ENCODE measurements around the gene NOTCH1.
"Not testable (repeated sequence)": the region's sequence is repeated elsewhere in the genome, so short reads cannot be mapped to it uniquely, and the experiment has no call there.

Gene NOTCH1

DNA sequence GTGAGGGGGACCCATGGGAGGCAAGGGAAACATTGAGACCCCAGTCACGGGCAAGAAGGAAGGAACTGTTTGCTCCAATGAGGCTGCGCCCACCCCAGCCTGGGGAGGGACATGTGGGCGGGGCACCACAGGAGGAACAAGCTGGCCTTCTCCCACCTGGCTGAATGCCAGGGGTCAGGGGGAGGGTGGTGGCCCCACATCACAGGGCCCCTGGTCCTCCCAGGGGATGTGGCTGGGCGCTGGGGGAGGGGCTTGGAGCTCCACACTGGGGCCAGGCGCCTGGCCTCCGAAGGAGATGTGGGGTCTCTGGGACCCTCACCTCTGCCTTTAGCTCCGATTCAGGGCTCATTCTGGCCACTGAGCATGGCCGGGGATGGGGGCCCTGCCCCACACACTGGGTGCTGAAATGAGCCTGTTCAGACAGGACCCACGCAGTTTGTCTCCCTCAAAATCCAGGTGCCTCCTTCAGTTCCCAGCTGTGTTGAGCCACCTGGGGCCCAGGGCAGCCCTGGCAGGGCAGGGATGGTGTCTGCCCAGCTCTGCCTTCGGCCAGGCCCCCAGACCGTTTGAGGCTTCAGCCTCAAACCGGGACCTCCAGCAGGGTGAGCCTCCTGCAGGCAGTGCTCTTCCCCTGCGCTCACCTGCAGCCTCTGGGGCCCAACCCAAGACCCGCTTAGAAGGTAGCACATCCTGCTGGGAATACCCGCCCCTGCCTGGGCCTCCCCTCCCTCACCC lies 33.2 kb upstream of the NOTCH1 start:
- DNase-seq = no peak

GRCh38 chr9:136578626-136578914 lies 32.7 kb upstream of the NOTCH1 start:
- DNase-seq = no peak

DNA sequence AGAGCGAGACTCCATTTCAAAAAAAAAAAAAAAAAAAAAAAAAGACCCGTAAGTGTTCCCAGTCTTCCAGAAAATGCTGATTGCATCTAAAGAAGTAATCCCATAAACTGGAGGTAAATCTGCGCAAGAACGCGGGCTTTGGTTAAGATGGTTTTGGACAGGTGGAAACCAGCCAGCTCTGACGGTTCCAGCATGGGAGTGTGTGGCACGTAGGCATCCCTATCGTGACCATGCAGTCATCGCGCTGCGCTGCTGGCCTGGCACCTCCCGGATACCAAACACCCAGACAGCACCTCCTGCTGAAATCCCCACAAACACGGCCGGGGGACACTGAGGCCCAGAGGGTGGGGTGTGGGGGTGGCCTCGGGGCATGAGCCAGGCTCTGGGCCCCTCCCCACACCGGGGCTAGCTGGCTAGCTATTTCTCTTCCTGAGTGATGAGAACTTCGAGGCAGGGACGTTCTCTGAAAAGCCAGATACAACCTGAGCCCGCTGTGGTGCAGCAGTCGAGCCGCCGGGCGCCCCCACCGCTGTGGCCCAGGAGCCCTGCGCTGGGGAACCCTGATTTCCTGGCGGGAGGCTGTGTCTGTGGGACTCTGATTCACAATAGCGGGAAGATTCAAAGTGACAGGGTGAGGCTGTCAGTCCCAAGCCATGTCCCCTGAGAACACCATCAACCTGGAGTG lies 32.2 kb upstream of the NOTCH1 start:
- DNase-seq = no peak

- no peak for DNase-seq
Observed at GRCh38 chr9:136576269-136576626, 30.4 kb upstream of the NOTCH1 start.

DNA sequence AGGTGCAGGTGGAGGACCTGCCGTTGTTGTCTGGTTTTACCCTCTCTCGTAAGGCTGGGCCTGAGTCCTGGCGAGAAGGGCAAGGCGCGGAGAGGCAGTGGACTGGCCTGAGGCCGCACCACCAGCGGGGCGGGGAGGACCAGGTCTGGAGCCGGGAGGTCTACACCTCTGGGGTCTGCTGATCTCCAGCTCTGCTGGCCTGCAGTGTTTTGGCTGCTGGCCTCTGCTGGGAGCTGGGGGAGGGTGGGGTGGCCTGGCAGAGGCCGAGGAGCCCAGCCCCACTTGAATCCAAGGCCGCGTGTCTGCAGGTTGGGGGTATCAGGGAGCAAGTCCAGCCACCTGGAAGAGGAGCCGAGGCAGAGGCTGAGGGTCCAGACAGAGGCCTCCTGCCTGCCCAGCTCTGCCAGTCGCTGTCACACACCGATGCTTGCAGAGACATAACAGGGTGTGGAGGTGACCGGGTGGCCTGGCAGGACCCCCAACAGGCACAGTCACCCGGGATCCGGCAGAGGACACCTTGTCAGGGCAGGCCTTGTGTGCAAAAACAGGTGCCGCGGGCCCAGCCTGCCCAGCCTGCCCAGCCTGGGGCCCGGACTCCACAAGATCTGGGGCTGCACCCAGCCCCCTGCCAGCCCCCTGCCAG lies 29.9 kb upstream of the NOTCH1 start:
- no peak for DNase-seq

DNA sequence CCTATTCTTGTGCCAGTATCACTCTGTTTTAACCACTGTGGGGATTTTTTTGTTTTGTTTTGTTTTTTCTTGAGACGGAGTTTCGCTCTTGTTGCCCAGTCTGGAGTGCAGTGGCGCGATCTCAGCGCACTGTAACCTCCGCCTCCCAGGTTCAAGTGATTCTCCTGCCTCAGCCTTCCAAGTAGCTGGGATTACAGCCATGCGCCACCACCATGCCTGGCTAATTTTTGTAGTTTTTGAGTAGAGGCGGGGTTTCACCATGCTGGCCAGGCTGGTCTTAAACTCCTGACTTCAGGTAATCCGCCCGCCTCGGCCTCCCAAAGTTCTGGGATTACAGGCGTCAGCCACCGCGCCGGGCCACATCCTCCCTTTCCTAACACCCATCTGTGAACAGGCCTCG lies 28.8 kb upstream of the NOTCH1 start:
- not testable (repeated sequence) for DNase-seq

DNA sequence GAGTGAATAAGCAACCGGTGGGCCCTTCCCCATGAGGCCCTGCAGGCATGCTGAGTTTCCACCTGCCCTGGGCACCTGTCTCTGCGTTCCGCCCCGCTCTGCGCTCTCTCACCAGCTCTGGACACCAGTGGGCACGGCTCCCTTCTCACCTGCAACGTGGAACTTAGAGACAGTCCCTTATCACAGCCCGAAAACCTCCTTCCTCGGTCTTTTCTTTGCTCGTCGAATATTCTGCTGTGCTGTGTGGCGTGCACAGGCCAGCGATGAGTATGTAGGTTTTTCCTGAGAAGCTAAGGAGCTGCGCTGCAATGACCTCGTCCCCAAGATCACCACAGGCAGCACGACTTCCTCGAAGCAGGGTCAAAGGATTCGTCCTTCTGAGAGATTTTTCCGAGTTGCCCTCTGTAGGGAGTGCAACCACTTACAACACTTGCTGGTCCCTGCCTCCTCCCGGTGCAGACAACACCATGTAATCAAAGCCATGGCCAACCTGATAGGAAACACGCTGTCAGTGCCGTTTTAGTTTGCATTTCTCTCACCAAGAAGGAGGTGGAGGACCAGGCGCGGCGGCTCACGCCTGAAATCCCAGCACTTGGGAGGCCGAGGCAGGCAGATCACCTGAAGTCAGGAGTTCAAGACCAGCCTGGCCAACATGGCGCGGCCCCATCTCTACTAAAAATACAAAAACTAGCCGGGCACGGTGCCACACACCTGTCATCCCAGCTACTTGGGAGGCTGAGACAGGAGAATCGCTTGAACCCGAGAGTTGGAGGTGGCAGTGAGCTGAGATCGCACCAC lies 27.2 kb upstream of the NOTCH1 start:
- DNase-seq = no peak

- DNase-seq = no peak
Observed at GRCh38 chr9:136572003-136572827, 26.4 kb upstream of the NOTCH1 start.

DNA sequence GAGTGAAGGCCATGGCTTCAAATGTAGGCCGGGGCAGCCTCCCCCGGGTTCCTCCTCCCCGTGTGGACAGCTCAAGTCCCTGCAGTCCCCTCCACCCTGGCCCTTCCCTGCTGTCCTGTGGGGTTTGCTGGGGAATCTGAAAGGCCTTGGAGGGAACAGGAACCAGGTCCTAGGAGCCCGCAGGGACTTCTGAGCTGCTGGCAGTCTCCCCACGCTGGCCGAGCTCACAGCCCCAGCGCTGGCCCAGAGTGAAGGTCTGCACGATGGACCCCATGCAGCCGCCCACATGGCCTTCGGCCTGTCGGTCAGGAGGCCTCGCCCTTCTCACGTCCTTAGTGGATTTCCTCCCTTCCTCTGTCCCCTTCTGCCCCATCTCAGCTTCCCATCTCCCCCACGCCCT lies 25.7 kb upstream of the NOTCH1 start:
- DNase-seq = no peak

DNA sequence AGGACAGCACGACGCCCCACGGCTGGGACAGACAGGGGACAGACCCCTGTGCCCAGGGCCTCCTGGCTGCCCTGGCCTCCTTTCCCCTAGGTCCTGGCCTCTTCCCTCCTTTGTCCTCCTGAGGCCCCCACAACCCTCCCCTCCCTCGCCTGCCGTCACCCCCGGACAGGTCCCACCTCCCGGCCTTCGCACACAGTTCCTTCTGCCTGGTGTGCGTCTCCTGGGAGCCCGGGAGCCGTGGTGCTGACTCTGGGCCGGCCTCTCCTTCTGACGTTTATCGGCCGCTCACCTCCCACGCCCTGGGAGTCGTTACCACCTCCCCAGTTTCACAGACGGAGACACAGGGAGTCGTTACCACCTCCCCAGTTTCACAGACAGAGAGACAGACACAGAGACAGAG lies 25.1 kb upstream of the NOTCH1 start:
- no peak for DNase-seq

DNA sequence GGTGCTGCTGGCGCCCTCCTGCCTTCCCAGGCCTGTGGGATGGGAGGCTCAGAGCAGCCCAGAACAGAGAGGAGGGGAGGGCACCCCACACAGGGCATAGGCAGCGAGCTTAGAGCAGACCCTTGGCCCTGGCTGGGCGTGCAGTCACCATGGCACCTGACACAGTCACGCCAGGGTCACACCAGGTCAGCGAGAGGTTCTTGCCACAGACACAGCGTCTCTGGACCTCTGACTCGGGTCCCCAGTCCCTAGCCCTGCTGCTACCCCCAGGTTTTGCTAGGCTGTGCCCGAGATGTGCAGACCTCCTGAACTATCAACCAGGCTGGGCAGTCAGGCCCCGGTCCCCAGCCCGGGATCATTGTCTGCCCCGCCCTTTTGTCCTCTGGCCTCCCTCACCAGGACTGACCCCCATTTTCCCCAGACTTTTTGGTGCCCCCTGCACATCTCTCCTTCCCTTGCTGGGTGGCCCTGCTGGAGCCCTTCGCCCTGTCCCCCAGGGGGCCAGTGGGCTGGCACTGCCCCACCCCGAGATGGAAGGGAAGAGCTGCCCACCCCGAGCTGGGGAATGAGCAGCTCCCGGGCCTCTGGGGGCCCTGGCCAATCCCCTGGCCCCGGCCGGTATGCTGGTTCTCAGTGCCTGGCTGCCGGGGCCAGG lies 24.5 kb upstream of the NOTCH1 start:
- DNase-seq = no peak

GRCh38 chr9:136569526-136570148 lies 23.8 kb upstream of the NOTCH1 start:
- no peak for DNase-seq

- no peak for DNase-seq
Observed at GRCh38 chr9:136568288-136569081, 22.6 kb upstream of the NOTCH1 start.

- peak; percentile 77 for DNase-seq
Observed at GRCh38 chr9:136567651-136568287, 21.9 kb upstream of the NOTCH1 start.

DNA sequence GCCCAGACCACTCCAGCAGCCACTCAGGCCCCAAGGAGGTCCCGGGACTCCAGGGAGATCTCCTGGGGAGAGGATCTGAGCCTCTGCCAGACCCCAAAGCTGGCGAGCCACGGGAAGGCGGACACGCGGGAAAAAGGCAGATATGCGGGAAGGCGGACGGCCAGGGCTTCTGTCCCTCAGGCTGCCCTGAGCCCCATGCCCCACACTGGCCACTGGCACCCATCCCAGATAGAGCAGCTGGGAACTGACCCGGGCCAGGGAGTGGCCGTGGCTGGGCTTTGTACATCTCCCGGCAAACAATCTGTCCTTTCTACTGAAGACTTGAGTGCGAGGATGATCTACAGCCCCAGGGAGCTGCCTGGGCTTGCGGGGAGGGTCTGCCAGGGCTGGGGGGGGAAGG lies 21.1 kb upstream of the NOTCH1 start:
- DNase-seq = peak; percentile 77

DNA sequence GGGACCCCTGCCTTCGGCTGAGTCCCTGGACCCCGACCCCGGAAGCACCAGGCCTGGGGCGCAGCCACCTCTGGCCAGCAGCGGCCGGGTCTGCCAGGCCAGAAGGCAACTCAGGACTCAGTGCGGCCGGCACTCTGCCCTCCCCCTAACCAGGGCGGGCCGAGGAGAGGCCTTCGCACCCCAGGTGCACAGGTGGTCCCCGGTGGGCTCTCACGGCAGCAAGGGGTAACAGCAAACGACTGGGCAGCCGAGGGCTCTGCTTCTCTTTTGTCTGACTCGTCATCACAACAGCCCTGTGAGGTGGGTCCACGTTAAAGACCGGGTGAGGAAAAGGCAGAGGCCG lies 20.7 kb upstream of the NOTCH1 start:
- no peak for DNase-seq

DNA sequence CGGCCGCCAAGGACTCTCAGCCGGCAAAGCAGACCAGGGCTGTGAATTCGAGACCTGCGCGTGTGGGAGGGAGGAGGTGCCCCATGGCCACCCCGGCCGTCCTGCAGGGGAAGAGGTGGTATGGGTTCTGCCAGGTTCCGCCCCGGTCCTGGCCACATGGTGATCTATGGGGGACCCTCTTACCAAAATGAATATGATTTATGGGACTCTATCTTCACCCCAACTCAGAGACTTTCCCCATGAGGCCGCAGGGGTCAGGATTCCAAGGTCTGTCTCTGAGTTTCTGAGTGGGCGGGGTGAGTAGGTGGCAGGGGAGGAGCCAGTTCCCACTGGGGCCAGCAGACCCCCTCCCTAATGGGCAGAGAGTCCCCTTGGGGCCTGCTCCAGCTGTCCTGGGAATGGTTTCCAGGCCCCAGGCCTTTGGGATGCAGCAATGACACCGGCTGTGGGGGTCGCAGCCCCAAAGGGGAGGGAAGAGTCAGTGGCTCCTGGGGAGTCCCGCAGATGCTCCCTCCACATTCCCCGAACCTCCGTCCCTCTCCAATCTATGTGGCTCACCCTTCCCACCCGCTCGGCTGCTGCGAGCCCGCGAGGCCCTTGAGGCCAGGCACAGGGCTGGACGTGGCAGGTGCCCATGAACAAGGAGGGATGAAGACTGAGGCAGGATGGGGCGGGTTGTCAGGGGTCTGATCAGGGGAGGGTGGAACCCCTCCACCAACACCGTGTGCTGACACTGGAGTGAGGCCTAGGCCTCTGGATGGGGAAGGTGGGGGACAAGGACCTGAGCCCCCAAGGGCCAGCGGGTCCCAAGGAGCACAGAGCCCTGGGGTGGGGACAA lies 20.1 kb upstream of the NOTCH1 start:
- no peak for DNase-seq

DNA sequence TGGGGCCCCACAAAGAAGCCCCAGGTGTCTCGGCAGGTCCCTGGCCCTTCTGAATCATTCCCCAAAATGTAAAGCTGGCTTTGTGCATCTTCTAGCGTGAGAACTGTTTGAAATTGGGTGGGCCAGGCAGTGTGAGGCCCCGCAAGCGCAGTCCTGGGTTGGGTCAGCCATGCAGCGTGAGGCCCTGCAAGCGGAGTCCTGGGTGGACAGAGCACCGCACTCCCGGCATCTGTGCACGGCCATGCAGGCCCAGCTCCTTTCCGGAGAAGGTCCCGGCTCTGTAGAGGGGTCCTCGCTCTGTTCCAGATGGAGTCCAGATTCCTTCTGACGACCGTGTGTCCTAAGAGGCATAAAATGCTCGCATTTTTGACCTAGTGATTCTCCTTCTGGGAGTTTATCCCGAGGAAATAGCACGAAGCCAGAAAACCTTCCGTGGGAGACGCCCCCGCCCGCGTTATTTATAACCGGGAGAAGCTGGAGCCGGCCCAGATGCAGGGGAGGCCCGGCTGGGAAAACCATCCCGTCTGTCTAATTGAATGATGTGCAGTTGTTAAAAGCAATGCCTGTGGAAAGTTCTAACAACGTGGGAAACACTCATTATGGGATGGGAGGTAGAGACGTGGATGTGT lies 19.4 kb upstream of the NOTCH1 start:
- DNase-seq = peak; percentile 75

Measured in femur (tissue), 1 donor.